Activated effector memory CD4-positive, alpha-beta T cell treated with Interleukin-2 at 50 U/mL for 16 hours (primary cell): ENCODE results near the gene CNTRL.
"Not testable (repeated sequence)": the region's sequence is repeated elsewhere in the genome, so short reads cannot be mapped to it uniquely, and the experiment has no call there.

Experiments used
- DNase-seq: peaks from one replicate; pipeline ENCODE4 v3.0.0-alpha.2; 2020

CNTRL gene

DNA sequence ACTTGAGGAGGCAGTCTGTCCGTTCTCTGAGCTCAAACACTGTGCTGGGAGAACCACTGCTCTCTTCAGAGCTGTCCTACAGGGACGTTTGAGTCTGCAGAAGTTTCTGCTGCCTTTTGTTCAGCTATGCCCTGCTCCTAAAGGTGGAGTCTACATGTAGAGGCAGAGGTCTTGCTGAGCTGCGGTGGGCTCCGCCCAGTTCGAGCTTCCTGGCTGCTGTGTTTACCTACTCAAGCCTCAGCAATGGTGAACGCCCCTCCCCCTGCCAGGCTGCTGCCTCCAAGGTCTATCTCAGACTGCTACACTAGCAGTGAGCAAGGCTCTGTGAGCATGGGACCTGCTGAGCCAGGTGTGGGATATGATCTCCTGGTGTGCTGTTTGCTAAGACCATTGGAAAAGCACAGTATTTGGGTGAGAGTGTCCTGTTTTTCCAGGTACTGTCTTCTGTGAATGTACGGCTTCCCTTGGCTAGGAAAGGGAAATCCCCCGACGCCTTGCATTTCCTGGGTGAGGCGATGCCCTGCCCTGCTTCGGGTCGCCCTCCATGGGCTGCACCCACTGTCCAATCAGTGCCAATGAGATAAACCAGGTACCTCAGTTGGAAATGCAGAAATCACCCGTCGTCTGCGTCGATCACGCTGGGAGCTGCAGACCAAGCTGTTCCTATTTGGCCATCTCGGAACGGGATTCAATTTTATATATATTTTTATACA lies 58.5 kb downstream of the CNTRL start:
- DNase-seq: peak; percentile 86

- no peak for DNase-seq
Observed at GRCh38 chr9:121135642-121136041, 60.9 kb downstream of the CNTRL start.

DNA sequence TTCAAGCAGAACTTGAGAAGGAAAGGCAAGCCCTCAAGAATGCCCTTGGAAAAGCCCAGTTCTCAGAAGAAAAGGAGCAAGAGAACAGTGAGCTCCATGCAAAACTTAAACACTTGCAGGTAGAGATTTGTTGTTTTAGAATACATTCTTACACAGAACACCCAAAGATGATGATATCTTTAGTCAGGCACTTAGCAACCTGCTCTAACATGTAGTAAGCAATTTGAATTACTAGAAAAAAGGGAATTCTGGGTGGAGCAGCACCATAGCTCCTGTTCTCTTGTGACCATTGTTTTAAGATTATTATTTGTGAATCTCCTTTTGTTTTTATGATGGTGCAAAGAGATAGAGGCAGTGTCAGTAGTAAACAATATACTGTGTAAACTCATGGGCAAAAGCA lies 63.8 kb downstream of the CNTRL start:
- DNase-seq: no peak

- no peak for DNase-seq
Observed at GRCh38 chr9:121138973-121139372, 64.2 kb downstream of the CNTRL start.

DNA sequence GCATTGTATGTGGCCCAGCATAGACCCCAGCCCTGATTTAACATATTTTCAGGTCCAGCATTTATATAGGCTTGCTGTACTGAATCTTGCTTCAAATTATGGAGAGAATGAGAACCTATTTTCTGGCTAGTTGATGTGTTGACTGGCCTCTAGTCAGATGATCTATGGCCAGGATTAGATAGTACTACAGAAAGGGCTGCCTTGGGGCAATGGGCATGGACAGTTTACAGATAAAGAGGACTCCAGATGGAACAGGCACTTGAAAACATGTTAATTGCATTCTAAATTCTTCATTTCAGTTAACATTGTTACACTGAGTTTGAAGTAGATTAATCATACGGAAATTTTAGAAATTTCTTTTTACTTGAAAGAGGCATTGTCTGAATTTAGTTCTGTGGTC lies 65.4 kb downstream of the CNTRL start:
- DNase-seq: no peak

DNA sequence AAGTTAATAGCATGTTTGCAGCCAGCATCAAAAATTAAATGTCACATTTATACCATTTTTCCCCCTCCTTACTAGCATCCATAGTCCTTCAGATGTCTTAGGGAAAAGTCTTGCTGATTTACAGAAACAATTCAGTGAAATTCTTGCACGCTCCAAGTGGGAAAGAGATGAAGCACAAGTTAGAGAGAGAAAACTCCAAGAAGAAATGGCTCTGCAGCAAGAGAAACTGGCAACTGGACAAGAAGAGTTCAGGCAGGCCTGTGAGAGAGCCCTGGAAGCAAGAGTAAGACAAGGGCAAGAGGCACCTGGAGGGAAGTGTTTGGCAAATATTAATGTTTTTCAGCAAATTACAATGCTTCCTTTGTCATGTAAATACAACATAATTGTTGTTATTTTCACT lies 66.6 kb downstream of the CNTRL start:
- no peak for DNase-seq

DNA sequence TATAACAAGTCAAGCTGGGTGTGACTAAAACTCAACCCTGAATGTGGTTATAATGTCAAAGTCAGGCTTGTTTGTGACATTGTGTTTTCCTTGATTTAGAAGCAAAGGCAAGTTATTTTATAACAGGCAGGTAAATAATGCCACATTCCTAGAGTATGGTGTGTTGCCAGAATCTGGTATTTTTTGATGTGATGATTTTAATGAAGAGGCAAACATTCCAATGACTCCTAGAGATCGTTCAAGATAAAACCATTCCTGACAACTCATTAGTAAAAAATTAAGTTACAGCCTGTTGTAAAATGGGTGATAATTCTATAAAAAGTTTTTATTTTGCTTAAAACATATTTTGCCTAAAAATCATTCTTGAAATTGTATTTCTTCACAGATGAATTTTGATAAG lies 67.0 kb downstream of the CNTRL start:
- no peak for DNase-seq

GRCh38 chr9:121143771-121144170 lies 69.0 kb downstream of the CNTRL start:
- no peak for DNase-seq

GRCh38 chr9:121144482-121144881 lies 69.7 kb downstream of the CNTRL start:
- no peak for DNase-seq

GRCh38 chr9:121150188-121150587 lies 75.4 kb downstream of the CNTRL start:
- DNase-seq: no peak

GRCh38 chr9:121153642-121154041 lies 78.9 kb downstream of the CNTRL start:
- no peak for DNase-seq

- DNase-seq: no peak
Observed at GRCh38 chr9:121154782-121155181, 80.0 kb downstream of the CNTRL start.

- DNase-seq: no peak
Observed at GRCh38 chr9:121156263-121156731, 81.5 kb downstream of the CNTRL start.

DNA sequence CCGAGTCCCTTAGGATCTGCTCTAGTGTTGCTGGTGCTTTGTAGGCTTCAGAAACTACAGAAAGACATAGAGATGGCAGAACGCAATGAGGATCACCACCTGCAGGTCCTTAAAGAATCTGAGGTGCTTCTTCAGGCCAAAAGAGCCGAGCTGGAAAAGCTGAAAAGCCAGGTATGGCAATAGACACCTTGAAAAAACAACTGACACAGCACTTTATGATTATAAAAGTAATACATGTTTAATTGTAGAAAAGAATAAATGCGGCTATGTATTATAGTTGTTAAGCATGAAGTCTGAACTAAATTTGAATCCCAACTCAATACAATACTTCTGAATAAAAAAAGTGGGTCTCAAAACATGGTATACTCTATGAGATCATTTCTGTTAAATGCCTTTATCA lies 83.2 kb downstream of the CNTRL start:
- DNase-seq: no peak

- DNase-seq: no peak
Observed at GRCh38 chr9:121160025-121160424, 85.3 kb downstream of the CNTRL start.

DNA sequence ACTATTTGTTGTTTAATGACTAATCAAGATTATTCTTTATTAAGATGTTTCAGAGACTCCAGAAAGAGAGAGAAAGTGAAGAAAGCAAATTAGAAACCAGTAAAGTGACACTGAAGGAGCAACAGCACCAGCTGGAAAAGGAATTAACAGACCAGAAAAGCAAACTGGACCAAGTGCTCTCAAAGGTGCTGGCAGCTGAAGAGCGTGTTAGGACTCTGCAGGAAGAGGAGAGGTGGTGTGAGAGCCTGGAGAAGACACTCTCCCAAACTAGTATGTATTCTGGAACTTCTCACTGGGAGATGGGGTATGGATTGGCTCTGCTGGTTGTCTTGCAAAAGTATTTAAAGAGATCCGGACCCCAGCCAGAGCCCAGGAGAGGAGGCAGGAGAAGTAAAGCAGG lies 93.3 kb downstream of the CNTRL start:
- no peak for DNase-seq

DNA sequence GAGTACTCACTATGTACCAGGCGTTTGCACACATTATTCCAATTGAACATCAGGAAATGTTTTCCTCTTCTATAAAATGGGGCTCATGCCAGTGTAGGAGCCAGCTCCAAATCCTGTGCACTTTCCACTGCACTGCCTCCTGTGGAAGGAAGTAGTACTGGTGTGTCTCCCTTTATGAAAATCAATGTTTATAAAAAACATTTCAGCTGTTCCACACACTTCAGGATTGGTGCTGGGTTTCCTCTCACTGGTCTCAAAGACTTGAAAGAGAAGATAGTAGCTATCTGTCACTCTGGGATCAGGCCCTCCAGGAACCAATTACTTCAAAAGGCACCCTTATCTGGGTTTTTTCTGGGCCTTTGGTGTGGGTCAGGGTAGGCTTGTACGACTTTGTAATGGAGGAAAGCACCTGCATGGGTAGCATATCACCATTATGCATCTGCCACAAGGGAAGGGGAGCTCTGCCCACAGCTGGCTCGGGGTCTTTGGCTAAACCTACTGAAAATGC lies 94.4 kb downstream of the CNTRL start:
- no peak for DNase-seq

DNA sequence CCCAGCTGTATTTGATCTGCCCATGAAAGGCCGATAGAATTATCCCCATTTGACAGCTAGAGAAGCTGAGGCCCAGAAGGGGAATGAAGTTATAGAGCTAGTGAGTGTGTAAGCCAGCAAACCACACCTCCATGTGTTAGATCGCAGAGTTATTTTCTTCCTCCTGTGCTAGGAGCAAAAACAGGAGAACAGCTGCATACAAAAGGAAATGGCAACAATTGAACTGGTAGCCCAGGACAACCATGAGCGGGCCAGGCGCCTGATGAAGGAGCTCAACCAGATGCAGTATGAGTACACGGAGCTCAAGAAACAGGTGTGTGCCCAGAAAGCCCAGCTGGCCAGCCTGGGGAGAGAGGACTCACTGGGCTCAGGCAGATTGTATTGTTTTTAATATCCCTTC lies 96.5 kb downstream of the CNTRL start:
- no peak for DNase-seq

DNA sequence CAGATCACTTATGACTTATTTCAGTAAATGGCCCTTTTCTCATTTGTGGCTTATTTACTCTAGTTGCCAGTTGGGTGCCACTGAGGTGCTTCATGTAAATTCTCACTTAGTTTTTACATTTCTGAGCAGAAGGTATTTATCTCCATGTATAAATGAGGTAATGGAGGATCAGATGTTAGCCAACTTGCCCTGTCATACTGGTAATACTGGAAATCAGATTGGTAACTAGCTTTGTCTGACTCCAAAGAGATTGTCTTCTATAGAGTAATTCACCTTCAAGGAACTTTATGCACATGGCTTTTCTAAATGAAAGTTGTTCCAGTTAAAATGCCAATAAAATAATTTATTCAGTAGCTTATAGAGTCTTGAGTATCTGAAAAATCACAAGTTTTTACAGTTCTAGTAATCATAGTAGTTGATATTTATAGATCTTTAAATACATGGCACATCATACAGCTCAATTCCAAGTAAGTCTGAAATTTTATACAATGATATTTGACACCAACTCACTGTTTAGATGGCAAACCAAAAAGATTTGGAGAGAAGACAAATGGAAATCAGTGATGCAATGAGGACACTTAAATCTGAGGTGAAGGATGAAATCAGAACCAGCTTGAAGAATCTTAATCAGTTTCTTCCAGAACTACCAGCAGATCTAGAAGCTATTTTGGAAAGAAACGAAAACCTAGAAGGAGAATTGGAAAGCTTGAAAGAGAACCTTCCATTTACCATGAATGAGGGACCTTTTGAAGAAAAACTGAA lies 98.2 kb downstream of the CNTRL start:
- DNase-seq: no peak

GRCh38 chr9:121173501-121173900 lies 98.7 kb downstream of the CNTRL start:
- no peak for DNase-seq

- DNase-seq: no peak
Observed at GRCh38 chr9:121178676-121179372, 104.1 kb downstream of the CNTRL start.

GRCh38 chr9:121179373-121179721 lies 104.6 kb downstream of the CNTRL start:
- not testable (repeated sequence) for DNase-seq

DNA sequence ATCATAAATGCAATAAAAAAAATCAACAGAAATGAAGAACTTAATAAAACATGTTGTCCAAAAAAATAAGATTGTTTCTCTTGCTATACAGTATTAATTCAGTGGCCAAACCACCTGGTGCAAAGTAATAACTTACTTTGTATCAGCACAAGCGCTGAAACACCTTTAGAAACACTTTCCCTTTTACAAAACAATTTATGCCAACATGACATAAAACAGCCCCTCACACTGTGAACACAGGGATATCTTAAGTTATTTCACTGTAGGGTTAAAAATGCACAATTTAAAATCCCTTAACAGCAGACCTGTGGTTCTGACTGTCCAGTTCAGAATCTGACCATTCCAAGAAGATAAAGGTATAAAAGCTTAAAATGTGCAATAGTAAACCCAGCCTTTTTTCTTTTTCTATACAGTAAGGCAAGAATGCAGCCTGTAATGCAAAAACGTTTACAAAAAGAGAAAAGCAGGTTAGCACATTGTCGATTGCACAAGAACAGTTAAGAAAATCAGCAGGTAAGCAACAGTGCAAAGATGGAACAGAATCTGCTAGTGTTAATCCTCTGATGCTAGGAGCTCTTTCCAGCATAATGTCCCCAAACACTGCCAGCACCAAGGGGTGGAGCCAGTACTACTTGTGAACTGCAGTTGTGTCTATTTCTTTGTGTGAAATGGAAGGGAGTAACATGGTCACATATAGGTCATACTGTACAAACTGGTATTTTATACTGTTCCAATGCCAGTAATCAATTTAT lies 105.4 kb downstream of the CNTRL start:
- no peak for DNase-seq
